K562 (cell line): ENCODE results near the gene RABEPK. TPM values are rescaled to one million over a fixed set of nuclear protein-coding genes. Genes with fewer than 3 reads are reported as not detected.
A peak's percentile ranks its signal among the peaks of the same experiment; 100 is the strongest.

Experiments
- CEBPG ChIP-seq, 3 experiments: fragments of 200-800 bp in 1 of 3; sonication (Bioruptor generic) in 1 of 3; sonication (generic) in 1 of 3; formaldehyde crosslinking in 1 of 3; IDR thresholded peaks in 2 of 3; conservative IDR thresholded peaks in 1 of 3; 2 replicates each; pipeline versions ENCODE4 v1.6.1 to v1.8.0; 2016 to 2022; ENCODE audit warnings: missing compliant biosample characterization in 2 of 3, missing genetic modification characterization in 2 of 3, mild to moderate bottlenecking in 1 of 3, missing genetic modification reagents in 1 of 3
- GTF2E2 ChIP-seq: fragments of 200-800 bp; sonication (Bioruptor generic); IDR thresholded peaks from 2 replicates; pipeline ENCODE4 v1.6.1; 2016; ENCODE audit warnings: missing genetic modification characterization, missing compliant biosample characterization
- HNRNPH1 ChIP-seq: fragments of 200-400 bp; formaldehyde crosslinking; optimal IDR thresholded peaks from 2 replicates; pipeline ENCODE3; 2017; ENCODE audit warnings: low read depth, mild to moderate bottlenecking, low read length, moderate library complexity
- IRF2 ChIP-seq: sonication (generic); formaldehyde crosslinking; IDR thresholded peaks from 2 replicates; pipeline ENCODE4 v1.8.1; 2022; ENCODE audit warnings: mild to moderate bottlenecking, missing genetic modification reagents
- MXD1 ChIP-seq: fragments of 250-450 bp; sonication (Bioruptor Pico); IDR thresholded peaks from 2 replicates; pipeline ENCODE4 v1.8.0; 2021; ENCODE audit warnings: borderline replicate concordance, mild to moderate bottlenecking, moderate library complexity; ENCODE audit not compliant: poor library complexity, severe bottlenecking
- NELFE ChIP-seq: IDR thresholded peaks from 2 replicates; pipeline ENCODE4 v1.6.1; 2011; ENCODE audit warnings: mild to moderate bottlenecking; ENCODE audit not compliant: insufficient read depth, insufficient read length
- POLR2B ChIP-seq: fragments of 450-650 bp; IDR thresholded peaks from 2 replicates; pipeline ENCODE4 v1.6.1; 2018; ENCODE audit warnings: low read depth; ENCODE audit not compliant: partially characterized antibody
- RB1 ChIP-seq: fragments of 450-650 bp; IDR thresholded peaks from 2 replicates; pipeline ENCODE4 v1.6.1; 2017; ENCODE audit warnings: low read depth, mild to moderate bottlenecking
- RBBP5 ChIP-seq: fragments of 200-600 bp; sonication (generic); IDR thresholded peaks from 2 replicates; pipeline ENCODE4 v1.6.1; 2012; ENCODE audit warnings: borderline replicate concordance, mild to moderate bottlenecking, low read length, control low read depth, inconsistent platforms; ENCODE audit not compliant: insufficient read depth, poor library complexity, severe bottlenecking
- TCF7 ChIP-seq: sonication (generic); IDR thresholded peaks from 2 replicates; pipeline ENCODE4 v1.6.1; 2016; ENCODE audit warnings: antibody characterized with exemption, borderline replicate concordance
- TSHZ1 ChIP-seq: fragments of 250-450 bp; sonication (Bioruptor Pico); IDR thresholded peaks from 2 replicates; pipeline ENCODE4 v1.4.0; 2020; ENCODE audit warnings: mild to moderate bottlenecking, moderate library complexity
- ZBTB12 ChIP-seq: fragments of 250-450 bp; sonication (Bioruptor Pico); IDR thresholded peaks from 2 replicates; pipeline ENCODE4 v1.4.0; 2020
- ZBTB33 ChIP-seq: sonication (generic); formaldehyde crosslinking; IDR thresholded peaks from 2 replicates; pipeline ENCODE4 v1.8.1; 2023; ENCODE audit warnings: mild to moderate bottlenecking, missing genetic modification reagents
- ZC3H8 ChIP-seq: fragments of 450-650 bp; IDR thresholded peaks from 2 replicates; pipeline ENCODE4 v1.6.1; 2017
- polyA plus RNA-seq, 8 experiments: library from polyadenylated mRNA; depleted of rRNA in 4 of 8; stranded (reverse) in 5 of 8; unstranded in 3 of 8; fragments of >200 nt; fragmentation: Nextera tagmentation in 2 of 8; fragmentation: Illumina TruSeq in 1 of 8; extraction: Ambion mirVana in 2 of 8; extraction: Trizol in 1 of 8; gene quantifications; 2 replicates each; pipeline versions ENCODE4 v1.2.1 to v1.2.3, GENCODE V29; 2011 to 2014; ENCODE audit warnings: inconsistent platforms in 1 of 8, missing spikeins in 1 of 8
- total RNA-seq, 7 experiments: library from RNA; depleted of rRNA in 6 of 7; stranded (reverse); fragments of >200 nt in 6 of 7; fragmentation: Illumina TruSeq in 2 of 7; extraction: Trizol in 2 of 7; gene quantifications; 2 replicates each; pipeline versions ENCODE4 v1.2.1 to v1.2.3, GENCODE V29; 2011 to 2021; ENCODE audit warnings: low replicate concordance in 1 of 7
- TF ChIP-seq, protein P1 (sequence below): fragments of 250-450 bp; sonication (Bioruptor Pico); IDR thresholded peaks from 2 replicates; pipeline ENCODE4 v1.8.0; 2021; ENCODE audit warnings: mild to moderate bottlenecking, moderate library complexity
- TF ChIP-seq, protein P2 (sequence below): sonication (generic); IDR thresholded peaks from 2 replicates; pipeline ENCODE4 v1.6.1; 2016

RABEPK gene
- total and polyA plus RNA-seq, 9 of the 15 experiments (the other 6 are each of a cell fraction or from before 2014, with no cell fraction given), result 38.3 to 113 (median 52.8) TPM

DNA sequence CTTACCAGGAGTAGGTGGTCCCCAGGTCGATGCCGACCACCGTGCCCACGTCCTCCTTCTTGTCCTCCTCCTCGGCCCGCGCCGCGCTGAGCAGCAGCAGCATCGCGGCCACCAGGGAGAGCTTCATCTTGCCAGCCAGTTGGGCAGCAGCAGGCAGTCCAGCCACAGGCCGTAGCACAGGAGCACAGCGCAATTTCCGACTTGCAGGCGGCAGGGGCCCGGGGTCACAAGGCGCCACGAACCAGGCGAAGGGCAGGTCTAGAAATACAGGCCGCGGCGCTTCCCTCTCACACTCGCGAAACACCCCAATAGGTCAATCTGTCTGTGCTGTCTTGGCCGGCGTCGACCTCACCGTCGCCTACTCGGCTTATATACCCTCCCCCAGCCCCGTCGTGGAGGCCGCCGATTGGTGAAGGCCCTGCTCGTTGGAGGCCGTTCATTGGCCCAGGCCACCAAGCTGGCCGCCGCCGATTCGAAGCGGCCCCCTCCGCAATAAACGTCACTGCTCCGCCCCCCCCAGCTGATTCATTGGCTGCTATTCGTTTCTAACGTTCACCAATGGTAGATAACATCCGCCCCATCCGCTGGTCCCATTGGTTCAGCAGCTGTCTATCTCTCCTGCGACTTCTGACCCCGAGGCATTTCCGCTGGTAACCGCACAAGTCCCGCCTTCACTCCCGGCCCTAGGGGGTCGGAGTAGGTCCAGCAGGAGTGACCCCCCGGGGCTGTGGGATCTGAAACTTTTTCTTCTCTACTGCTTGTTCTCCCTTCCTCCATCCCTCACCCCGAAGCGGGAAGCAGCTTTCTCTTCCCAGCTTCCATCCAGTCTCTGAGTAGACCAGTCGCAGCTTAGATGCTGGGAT is 40.9 kb downstream of the RABEPK start, which contains the start of gene HSPA5 (continued):
- TF ChIP-seq TSHZ1 (no peak), RBBP5 (peak; percentile 76), NELFE (peak; percentile 82), TCF7 (no peak), IRF2 (CRISPR knock-in tag) (no peak), HNRNPH1 (no peak), MXD1 (no peak), ZBTB12 (CRISPR knock-in tag) (peak; percentile 88), ZC3H8 (no peak), RB1 (no peak), GTF2E2 (peak; percentile 91), ZBTB33 (CRISPR knock-in tag) (peak; percentile 64; the same call in 1 of the 2 replicates), CEBPG (CRISPR knock-in tag; IDR thresholded peaks at IDR 0.05) (peak; percentile 61; the same call in 1 of the 2 replicates), CEBPG (tag; conservative IDR thresholded peaks at IDR 0.05 in 1 of 2, IDR thresholded peaks at IDR 0.05 in 1 of 2) (no peak), POLR2B (no peak)
- TF ChIP-seq, protein P1, sequence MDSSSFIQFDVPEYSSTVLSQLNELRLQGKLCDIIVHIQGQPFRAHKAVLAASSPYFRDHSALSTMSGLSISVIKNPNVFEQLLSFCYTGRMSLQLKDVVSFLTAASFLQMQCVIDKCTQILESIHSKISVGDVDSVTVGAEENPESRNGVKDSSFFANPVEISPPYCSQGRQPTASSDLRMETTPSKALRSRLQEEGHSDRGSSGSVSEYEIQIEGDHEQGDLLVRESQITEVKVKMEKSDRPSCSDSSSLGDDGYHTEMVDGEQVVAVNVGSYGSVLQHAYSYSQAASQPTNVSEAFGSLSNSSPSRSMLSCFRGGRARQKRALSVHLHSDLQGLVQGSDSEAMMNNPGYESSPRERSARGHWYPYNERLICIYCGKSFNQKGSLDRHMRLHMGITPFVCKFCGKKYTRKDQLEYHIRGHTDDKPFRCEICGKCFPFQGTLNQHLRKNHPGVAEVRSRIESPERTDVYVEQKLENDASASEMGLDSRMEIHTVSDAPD (CRISPR knock-in tag), result no peak
- TF ChIP-seq, protein P2, sequence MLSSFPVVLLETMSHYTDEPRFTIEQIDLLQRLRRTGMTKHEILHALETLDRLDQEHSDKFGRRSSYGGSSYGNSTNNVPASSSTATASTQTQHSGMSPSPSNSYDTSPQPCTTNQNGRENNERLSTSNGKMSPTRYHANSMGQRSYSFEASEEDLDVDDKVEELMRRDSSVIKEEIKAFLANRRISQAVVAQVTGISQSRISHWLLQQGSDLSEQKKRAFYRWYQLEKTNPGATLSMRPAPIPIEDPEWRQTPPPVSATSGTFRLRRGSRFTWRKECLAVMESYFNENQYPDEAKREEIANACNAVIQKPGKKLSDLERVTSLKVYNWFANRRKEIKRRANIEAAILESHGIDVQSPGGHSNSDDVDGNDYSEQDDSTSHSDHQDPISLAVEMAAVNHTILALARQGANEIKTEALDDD, result no peak
